D721Med (cell line): ENCODE results near the gene STPG4.

ENCODE experiments used
- DNase-seq: peaks from one replicate; pipeline ENCODE4 v3.0.0; 2011; ENCODE audit warnings: low spot score; ENCODE audit not compliant: insufficient read length
- FAIRE-seq: peaks from 2 replicates; lab custom pipeline; 2011; peaks lifted over from hg19 to GRCh38; lab: Jason Lieb, UNC
- TF ChIP-seq, protein P1 (sequence below): IDR thresholded peaks from 2 replicates; pipeline ENCODE4 v1.5.1; 2012; ENCODE audit warnings: mild to moderate bottlenecking, control low read depth; ENCODE audit not compliant: insufficient read depth; ENCODE audit errors: missing control alignments

The STPG4 gene

GRCh38 chr2:47057687-47058002, 97.5 kb downstream of the STPG4 start:
- DNase-seq, result no peak
- TF ChIP-seq, protein P1, sequence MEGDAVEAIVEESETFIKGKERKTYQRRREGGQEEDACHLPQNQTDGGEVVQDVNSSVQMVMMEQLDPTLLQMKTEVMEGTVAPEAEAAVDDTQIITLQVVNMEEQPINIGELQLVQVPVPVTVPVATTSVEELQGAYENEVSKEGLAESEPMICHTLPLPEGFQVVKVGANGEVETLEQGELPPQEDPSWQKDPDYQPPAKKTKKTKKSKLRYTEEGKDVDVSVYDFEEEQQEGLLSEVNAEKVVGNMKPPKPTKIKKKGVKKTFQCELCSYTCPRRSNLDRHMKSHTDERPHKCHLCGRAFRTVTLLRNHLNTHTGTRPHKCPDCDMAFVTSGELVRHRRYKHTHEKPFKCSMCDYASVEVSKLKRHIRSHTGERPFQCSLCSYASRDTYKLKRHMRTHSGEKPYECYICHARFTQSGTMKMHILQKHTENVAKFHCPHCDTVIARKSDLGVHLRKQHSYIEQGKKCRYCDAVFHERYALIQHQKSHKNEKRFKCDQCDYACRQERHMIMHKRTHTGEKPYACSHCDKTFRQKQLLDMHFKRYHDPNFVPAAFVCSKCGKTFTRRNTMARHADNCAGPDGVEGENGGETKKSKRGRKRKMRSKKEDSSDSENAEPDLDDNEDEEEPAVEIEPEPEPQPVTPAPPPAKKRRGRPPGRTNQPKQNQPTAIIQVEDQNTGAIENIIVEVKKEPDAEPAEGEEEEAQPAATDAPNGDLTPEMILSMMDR, result no peak
- no peak for FAIRE-seq

- DNase-seq (no peak), FAIRE-seq (no peak)
- TF ChIP-seq, protein P1, result no peak
Observed at GRCh38 chr2:47056868-47057686, 98.0 kb downstream of the STPG4 start.

DNA sequence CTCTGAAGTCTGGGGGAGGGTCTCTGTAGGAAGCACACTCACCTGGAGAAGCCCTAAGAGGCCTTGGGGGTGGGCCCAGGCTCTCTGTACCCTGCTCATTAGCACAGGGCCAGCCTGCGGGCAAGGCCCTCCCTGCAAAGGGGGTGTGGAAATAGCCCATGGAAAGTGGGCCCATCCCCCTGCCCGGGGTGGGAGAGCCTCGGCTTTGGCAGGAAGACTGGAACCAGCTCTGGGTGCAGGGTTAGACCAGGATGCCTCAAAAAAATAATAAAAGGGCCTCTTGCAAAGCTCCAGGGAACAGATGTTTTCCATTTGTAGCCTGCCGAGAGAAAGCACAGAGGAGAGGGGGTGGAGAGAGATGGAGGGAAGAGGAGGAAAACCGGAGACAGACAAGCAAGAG, 98.7 kb downstream of the STPG4 start:
- TF ChIP-seq, protein P1, result no peak
- FAIRE-seq (no peak), DNase-seq (no peak)

- DNase-seq (no peak), FAIRE-seq (no peak)
- TF ChIP-seq, protein P1, result no peak
Observed at GRCh38 chr2:47054868-47055267, 100.2 kb downstream of the STPG4 start.

GRCh38 chr2:47054036-47054555, 101.0 kb downstream of the STPG4 start:
- TF ChIP-seq, protein P1, result no peak
- FAIRE-seq, result no peak
- no peak for DNase-seq

GRCh38 chr2:47052847-47053246, 102.3 kb downstream of the STPG4 start:
- FAIRE-seq (no peak), DNase-seq (no peak)
- TF ChIP-seq, protein P1, result no peak

- TF ChIP-seq, protein P1, result no peak
- FAIRE-seq (no peak), DNase-seq (no peak)
Observed at GRCh38 chr2:47051562-47051961, 103.5 kb downstream of the STPG4 start.
